ENCODE results near the gene FLYWCH1. TPM values are rescaled to one million over a fixed set of nuclear protein-coding genes. Genes with fewer than 3 reads are reported as not detected.

FLYWCH1 gene
- total and polyA plus RNA-seq, 10 of the 15 experiments (the other 5 are each of a cell fraction or from before 2014, with no cell fraction given), result 0.47 to 33.8 (median 11.2) TPM

DNA sequence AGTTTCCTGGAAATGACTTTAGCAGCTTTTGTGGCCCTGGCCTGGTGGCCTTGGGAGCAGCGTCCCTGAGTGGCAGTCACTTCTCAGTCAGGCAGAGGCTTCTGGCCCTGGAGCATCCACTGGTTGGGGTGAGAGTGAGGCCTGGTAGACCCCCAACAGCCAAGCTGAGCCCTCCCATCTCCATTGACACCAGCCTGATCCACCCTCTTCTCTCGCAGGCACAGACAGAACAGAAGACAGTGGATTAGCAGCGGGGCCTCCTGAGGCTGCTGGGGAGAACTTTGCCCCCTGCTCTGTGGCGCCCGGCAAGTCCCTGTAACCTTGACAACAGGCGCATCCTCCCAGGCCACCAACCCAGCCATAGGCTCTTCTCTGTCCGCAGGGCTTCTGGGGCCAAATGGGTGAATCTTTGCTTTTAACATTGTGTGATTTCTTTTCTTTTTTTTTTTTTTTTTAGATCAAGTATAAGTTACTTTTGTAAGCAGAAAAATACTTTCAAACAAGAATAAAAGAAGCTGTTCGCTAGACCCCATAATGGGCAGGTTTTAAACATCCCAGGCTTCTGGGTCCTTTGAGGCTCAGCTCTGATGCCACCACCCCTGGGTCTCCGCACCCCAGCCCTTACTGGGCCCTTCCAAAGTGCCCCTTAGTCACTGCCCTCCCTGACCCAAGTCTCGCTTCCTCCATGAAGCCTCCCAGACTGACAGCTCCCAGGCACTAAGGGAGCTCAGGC, 12.7 kb upstream of the FLYWCH1 start:
- H2AFZ ChIP-seq (ENCODE audit: control insufficient read depth, low read depth, low read length), result no peak overlapping the region
- no peak overlapping the region for H3K27ac ChIP-seq (ENCODE audit: control insufficient read depth, insufficient read depth)
- no TSS peak for BruUV-seq (replicated peaks)
- peak; percentile 59 for ATAC-seq
- H3K79me2 ChIP-seq (ENCODE audit: control insufficient read depth, insufficient read depth, low read length), result no peaks in the 10 kb centered on the region
- RAD21 ChIA-PET (ENCODE audit: unreplicated experiment), result interaction anchor here (0.6 to 1.6 kb wide), 2 partner anchors 16 to 24 kb away, joined by 3 to 8 read pairs; partner anchors contain the start of gene FLYWCH2
- no peak overlapping the region for H3K4me3 ChIP-seq
- no peaks in the 10 kb centered on the region for H3K9me3 ChIP-seq (replicated peaks; ENCODE audit: control insufficient read depth, insufficient read depth, low read length)
- no peaks in the 10 kb centered on the region for H3K27me3 ChIP-seq (replicated peaks in 1 of 2; ENCODE audit: control insufficient read depth in 2 of 2, insufficient read depth in 2 of 2, low read length in 1 of 2)
- SMC1A ChIA-PET (ENCODE audit: uncharacterized antibody, unreplicated experiment), result interaction anchor here (0.7 to 1.9 kb wide), 4 partner anchors 10 to 23 kb away, joined by 3 to 9 read pairs (median 4); partner anchors contain the start of gene FLYWCH2
- no peaks in the 10 kb centered on the region for H3K36me3 ChIP-seq (ENCODE audit: control insufficient read depth in 2 of 2, insufficient read depth in 2 of 2, low read length in 1 of 2)
- no peak for FAIRE-seq
- DNase-seq (ENCODE audit: low read depth, low spot score), result no peak
- TF ChIP-seq BMI1 (IDR thresholded peaks at IDR 0.05; ENCODE audit: borderline replicate concordance), result peak; percentile 85
- TF ChIP-seq, protein P1, sequence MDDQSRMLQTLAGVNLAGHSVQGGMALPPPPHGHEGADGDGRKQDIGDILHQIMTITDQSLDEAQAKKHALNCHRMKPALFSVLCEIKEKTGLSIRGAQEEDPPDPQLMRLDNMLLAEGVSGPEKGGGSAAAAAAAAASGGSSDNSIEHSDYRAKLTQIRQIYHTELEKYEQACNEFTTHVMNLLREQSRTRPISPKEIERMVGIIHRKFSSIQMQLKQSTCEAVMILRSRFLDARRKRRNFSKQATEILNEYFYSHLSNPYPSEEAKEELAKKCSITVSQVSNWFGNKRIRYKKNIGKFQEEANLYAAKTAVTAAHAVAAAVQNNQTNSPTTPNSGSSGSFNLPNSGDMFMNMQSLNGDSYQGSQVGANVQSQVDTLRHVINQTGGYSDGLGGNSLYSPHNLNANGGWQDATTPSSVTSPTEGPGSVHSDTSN (IDR thresholded peaks at IDR 0.05; ENCODE audit: insufficient replicate concordance, low read depth, low read length), result no peak
- TF ChIP-seq, protein P2, sequence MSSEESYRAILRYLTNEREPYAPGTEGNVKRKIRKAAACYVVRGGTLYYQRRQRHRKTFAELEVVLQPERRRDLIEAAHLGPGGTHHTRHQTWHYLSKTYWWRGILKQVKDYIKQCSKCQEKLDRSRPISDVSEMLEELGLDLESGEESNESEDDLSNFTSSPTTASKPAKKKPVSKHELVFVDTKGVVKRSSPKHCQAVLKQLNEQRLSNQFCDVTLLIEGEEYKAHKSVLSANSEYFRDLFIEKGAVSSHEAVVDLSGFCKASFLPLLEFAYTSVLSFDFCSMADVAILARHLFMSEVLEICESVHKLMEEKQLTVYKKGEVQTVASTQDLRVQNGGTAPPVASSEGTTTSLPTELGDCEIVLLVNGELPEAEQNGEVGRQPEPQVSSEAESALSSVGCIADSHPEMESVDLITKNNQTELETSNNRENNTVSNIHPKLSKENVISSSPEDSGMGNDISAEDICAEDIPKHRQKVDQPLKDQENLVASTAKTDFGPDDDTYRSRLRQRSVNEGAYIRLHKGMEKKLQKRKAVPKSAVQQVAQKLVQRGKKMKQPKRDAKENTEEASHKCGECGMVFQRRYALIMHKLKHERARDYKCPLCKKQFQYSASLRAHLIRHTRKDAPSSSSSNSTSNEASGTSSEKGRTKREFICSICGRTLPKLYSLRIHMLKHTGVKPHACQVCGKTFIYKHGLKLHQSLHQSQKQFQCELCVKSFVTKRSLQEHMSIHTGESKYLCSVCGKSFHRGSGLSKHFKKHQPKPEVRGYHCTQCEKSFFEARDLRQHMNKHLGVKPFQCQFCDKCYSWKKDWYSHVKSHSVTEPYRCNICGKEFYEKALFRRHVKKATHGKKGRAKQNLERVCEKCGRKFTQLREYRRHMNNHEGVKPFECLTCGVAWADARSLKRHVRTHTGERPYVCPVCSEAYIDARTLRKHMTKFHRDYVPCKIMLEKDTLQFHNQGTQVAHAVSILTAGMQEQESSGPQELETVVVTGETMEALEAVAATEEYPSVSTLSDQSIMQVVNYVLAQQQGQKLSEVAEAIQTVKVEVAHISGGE (CRISPR knock-in tag; IDR thresholded peaks at IDR 0.05), result no peak
- no peak for TF ChIP-seq FOXM1 (IDR thresholded peaks at IDR 0.05; ENCODE audit: low read depth, low read length)
- no peak for TF ChIP-seq BRCA1 (IDR thresholded peaks at IDR 0.05; ENCODE audit: low read depth, low read length)
- no peak for TF ChIP-seq NR2F1 (conservative IDR thresholded peaks at IDR 0.05)
- TF ChIP-seq ZBED1 (IDR thresholded peaks at IDR 0.05; ENCODE audit: borderline replicate concordance), result no peak
- TF ChIP-seq STAT3 (IDR thresholded peaks at IDR 0.05; ENCODE audit: low read depth, low read length), result no peak
- no peak for TF ChIP-seq ESRRA (IDR thresholded peaks at IDR 0.05; ENCODE audit: low read length)
- no peak for TF ChIP-seq MXI1 (IDR thresholded peaks at IDR 0.05; ENCODE audit: low read depth, low read length)
- TF ChIP-seq, protein P3, sequence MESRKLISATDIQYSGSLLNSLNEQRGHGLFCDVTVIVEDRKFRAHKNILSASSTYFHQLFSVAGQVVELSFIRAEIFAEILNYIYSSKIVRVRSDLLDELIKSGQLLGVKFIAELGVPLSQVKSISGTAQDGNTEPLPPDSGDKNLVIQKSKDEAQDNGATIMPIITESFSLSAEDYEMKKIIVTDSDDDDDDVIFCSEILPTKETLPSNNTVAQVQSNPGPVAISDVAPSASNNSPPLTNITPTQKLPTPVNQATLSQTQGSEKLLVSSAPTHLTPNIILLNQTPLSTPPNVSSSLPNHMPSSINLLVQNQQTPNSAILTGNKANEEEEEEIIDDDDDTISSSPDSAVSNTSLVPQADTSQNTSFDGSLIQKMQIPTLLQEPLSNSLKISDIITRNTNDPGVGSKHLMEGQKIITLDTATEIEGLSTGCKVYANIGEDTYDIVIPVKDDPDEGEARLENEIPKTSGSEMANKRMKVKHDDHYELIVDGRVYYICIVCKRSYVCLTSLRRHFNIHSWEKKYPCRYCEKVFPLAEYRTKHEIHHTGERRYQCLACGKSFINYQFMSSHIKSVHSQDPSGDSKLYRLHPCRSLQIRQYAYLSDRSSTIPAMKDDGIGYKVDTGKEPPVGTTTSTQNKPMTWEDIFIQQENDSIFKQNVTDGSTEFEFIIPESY (IDR thresholded peaks at IDR 0.05), result peak; percentile 88
- H3K4me2 ChIP-seq (ENCODE audit: control insufficient read depth, insufficient read depth), result no peak overlapping the region
- no peak overlapping the region for H3K9ac ChIP-seq (ENCODE audit: control insufficient read depth, insufficient read depth, low read length)
- CTCF ChIA-PET, result interaction anchor here (0.9 to 1.7 kb wide), 4 partner anchors 24 to 133 kb away, joined by 3 to 6 read pairs (median 4); no protein-coding TSS in a partner anchor
- intact Hi-C loops (cut with micrococcal nuclease; ENCODE audit: unreplicated experiment), result no loop called here
- POLR2A ChIA-PET, result interaction anchor here (0.7 to 3.4 kb wide), 4 partner anchors 11 to 96 kb away, joined by 3 to 20 read pairs (median 4); partner anchors contain the start of gene FLYWCH2
- no peaks in the 10 kb centered on the region for H3K4me1 ChIP-seq (ENCODE audit: control insufficient read depth, insufficient read depth, low read length)
- 83% methylated on average over 10 of the region's 10 CpGs for WGBS (ENCODE audit: insufficient coverage, insufficient replicate concordance, low lambda C conversion rate, missing lambda C conversion rate)
- in situ Hi-C loops (cut with MboI), result no loop called here
- no peaks in the 10 kb centered on the region for H4K20me1 ChIP-seq (ENCODE audit: control insufficient read depth, insufficient read depth)
